Spleen (tissue), 7 donors: ENCODE data around the gene PPM1M.

ENCODE experiments used
- POLR2A ChIP-seq, 3 donors: fragments of 450-650 bp; IDR thresholded peaks; one replicate each; pipeline ENCODE4 v1.5.1; 2017; ENCODE audit warnings: antibody characterized with exemption in 3 of 3, mild to moderate bottlenecking in 1 of 3
- POLR2AphosphoS5 ChIP-seq, 3 donors: sonication (generic); formaldehyde crosslinking; IDR thresholded peaks; one replicate each; pipeline ENCODE4 v1.5.1; 2017; ENCODE audit warnings: antibody characterized with exemption in 3 of 3
- TF ChIP-seq, protein P1 (sequence below), 11 experiments: fragments of 200-600 bp in 7 of 11; fragments of 450-650 bp in 4 of 11; sonication (generic) in 4 of 11; IDR thresholded peaks in 8 of 11; conservative IDR thresholded peaks in 3 of 11; 1 replicate in 7 of 11; 2 replicates in 4 of 11; pipeline versions ENCODE4 v1.4.0 to v1.8.0; 2016 to 2021; ENCODE audit warnings: antibody characterized with exemption in 11 of 11, inconsistent platforms in 4 of 11, mild to moderate bottlenecking in 1 of 11
- donor health status: DM: no; HTN: no; CAD: no; lungs with moderate emphysema.
- donor health status: DM: no; HTN: no; CAD: no.
- donor health status: DM: no; HTN: no; CAD: no.

DNA sequence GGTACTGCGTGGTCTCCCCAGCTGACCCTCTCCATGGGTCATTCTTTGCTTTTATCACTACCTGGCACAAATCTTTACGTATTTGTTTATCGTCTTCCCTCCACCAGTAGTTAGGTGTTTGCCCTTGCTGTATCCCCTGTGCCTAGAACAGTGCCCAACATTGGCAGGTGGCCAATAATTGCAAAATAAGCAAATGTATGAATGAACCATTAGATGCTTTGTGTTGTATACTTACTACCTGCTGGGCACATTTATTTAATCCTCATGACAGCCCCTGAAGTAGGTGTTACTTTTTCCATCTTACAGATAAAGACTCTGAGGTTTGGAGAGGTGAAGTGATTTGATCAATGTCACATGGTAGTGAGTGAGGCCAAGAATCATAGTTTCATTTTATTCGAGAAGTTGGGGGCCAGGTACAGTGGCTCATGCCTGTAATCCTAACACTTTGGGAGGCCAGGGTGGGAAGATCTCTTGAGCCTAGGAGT is 4.6 kb upstream of the PPM1M start:
- TF ChIP-seq, protein P1, sequence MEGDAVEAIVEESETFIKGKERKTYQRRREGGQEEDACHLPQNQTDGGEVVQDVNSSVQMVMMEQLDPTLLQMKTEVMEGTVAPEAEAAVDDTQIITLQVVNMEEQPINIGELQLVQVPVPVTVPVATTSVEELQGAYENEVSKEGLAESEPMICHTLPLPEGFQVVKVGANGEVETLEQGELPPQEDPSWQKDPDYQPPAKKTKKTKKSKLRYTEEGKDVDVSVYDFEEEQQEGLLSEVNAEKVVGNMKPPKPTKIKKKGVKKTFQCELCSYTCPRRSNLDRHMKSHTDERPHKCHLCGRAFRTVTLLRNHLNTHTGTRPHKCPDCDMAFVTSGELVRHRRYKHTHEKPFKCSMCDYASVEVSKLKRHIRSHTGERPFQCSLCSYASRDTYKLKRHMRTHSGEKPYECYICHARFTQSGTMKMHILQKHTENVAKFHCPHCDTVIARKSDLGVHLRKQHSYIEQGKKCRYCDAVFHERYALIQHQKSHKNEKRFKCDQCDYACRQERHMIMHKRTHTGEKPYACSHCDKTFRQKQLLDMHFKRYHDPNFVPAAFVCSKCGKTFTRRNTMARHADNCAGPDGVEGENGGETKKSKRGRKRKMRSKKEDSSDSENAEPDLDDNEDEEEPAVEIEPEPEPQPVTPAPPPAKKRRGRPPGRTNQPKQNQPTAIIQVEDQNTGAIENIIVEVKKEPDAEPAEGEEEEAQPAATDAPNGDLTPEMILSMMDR (IDR thresholded peaks at IDR 0.05 in 8 of 11, conservative IDR thresholded peaks at IDR 0.05 in 3 of 11) = no peak
- no peak for TF ChIP-seq POLR2A (IDR thresholded peaks at IDR 0.05)
- TF ChIP-seq POLR2AphosphoS5 (IDR thresholded peaks at IDR 0.05) = no peak
